Subcutaneous adipose tissue (tissue), 4 donors: Measurements from ENCODE around the gene ADGRL3. TPM values are rescaled to one million over a fixed set of nuclear protein-coding genes. Genes with fewer than 3 reads are reported as not detected.

Experiments used
- CTCF ChIP-seq: fragments of 450-650 bp; IDR thresholded peaks from one replicate; pipeline ENCODE4 v1.5.1; 2016; ENCODE audit warnings: low read depth, mild to moderate bottlenecking, control low read depth, antibody characterized with exemption, moderate library complexity
- total RNA-seq, 4 donors: library from RNA; depleted of rRNA; stranded (reverse); fragments of >200 nt; gene quantifications; one replicate each; pipeline ENCODE4 v1.1.0, GENCODE V29; 2016

ADGRL3 gene
- total RNA-seq, 4 donors from 2014 or later, result 6.3 to 12.2 (median 9.2) TPM

DNA sequence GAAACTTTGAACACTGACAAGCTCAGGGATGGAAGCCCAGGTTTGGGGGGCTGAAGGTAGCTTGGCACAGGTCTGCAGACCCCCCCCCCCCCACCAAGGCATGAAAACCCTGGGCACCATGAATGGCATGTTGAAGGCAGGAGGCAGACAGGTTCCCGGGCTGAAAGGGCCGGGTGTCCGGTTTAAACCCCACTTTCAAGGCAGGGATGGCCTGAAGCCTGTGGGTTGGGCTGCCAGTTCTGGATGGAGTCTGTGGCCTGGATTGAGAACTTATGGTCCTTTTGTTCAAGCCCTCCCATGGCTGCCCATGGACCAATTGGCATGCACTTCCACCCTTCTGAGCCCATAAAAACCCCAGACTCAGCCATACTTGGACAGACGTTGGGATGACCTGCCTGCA, 616.9 kb downstream of the ADGRL3 start:
- TF ChIP-seq CTCF, result no peak

- no peak for TF ChIP-seq CTCF
These were observed 620.0 kb downstream of the ADGRL3 start for GRCh38 chr4:61820136-61820535.

GRCh38 chr4:61824454-61824853, 624.3 kb downstream of the ADGRL3 start:
- TF ChIP-seq CTCF, result no peak

- no peak for TF ChIP-seq CTCF
These were observed 627.8 kb downstream of the ADGRL3 start for GRCh38 chr4:61827907-61828391.

DNA sequence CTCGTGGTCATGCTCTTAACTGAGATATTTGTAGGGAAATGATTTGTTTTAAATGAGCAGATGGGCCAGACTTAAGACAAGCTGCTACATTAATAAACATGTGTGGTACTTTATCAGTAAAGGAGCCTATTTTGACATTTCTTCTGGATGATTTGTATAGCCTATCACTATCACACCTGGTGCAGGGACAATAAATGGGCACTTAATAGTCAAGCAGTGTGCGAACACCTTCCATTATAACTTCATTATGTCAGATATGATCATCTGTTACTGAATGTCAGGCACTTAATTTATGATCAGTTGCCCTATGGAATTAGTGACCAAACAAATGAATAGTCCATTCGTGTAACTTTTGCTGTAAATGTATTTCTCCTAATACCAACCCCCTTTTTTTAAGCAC, 628.8 kb downstream of the ADGRL3 start:
- no peak for TF ChIP-seq CTCF

DNA sequence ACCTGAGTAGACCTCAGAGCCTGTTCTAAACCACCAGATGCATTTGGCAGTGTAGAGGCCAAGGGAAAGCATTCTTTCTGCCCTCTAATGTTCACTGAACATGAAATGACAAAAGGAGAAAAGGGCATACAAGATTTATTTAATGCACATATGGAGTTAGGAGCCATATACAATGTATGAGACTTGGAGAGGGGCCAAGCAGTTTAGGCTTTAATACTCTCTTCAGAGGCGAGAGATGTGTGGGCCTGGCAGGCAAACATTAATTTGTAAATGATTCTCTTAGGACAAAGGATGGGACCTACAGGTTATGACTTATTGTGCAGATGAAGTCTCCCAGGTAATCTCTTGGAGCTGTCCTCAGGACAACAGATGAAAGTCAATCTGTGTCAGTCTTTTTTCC, 631.9 kb downstream of the ADGRL3 start:
- no peak for TF ChIP-seq CTCF

DNA sequence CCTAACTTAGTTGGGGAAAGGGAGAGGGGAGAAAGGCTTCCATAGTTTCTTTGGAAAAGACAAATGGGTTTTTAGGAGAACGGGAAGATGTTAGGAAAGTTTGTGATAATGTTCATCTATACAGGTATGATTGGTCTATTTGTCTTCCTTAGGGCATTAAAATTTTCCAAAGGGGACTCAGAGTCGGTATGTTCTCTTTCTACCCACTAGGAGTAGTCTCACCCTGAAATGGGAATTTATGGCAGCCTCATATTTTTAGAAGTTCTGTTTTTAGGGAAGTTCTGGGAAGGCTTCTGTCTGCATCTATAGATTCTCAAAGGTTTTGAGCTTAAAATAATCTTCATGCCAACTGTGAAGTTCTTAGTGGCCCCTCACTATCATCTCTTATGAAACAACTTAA, 637.3 kb downstream of the ADGRL3 start:
- TF ChIP-seq CTCF, result no peak
